ENCODE measurements around the gene FIBCD1.

The FIBCD1 gene

DNA sequence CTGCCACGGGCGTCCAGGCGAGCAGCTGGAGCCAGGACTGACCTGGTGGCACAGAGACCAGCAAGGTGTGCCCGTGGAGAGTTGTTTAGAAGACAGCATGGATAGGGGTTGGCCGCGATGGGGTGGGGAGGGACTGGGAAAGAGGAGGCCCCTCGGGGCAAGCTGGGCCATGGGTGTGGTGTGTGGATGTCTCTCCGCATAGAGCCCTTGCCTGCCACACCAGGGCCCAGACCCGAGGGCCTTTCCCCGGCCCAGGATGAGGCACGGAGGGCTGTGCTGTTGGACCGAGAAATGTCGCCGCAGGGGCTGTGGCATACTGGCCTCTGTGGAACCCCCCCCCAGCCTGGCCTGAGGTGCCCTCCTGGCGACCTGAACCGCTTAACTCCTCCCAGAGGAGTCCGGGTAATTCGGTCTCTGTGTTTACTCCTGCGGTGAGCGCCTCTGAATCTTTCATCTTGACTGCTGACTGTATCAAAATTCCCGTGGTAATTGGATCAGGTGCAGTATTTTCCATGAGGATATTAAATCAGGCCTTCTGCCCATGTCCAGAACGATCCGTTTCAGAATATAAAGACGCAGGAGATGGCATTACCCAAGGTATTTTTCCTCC is 47.4 kb upstream of the FIBCD1 start:
- H3K9ac ChIP-seq: no peak overlapping the region
- H2AFZ ChIP-seq: no peak overlapping the region
- no peaks in the 10 kb centered on the region for H3K79me2 ChIP-seq
- no peak overlapping the region for H3K27ac ChIP-seq
- H3K36me3 ChIP-seq (ENCODE audit: control insufficient read depth, insufficient read depth, low read length): no peaks in the 10 kb centered on the region
- no peaks in the 10 kb centered on the region for H3K9me3 ChIP-seq (ENCODE audit: control insufficient read depth, low read length)
- H3K4me1 ChIP-seq: no peaks in the 10 kb centered on the region
- no peaks in the 10 kb centered on the region for H3K27me3 ChIP-seq (ENCODE audit: control insufficient read depth, insufficient read depth, low read length)
- H3K4me3 ChIP-seq (ENCODE audit: low read depth, low read length): no peak overlapping the region
- no peak overlapping the region for H3K4me2 ChIP-seq (ENCODE audit: low read length)
- TF ChIP-seq, protein P1, sequence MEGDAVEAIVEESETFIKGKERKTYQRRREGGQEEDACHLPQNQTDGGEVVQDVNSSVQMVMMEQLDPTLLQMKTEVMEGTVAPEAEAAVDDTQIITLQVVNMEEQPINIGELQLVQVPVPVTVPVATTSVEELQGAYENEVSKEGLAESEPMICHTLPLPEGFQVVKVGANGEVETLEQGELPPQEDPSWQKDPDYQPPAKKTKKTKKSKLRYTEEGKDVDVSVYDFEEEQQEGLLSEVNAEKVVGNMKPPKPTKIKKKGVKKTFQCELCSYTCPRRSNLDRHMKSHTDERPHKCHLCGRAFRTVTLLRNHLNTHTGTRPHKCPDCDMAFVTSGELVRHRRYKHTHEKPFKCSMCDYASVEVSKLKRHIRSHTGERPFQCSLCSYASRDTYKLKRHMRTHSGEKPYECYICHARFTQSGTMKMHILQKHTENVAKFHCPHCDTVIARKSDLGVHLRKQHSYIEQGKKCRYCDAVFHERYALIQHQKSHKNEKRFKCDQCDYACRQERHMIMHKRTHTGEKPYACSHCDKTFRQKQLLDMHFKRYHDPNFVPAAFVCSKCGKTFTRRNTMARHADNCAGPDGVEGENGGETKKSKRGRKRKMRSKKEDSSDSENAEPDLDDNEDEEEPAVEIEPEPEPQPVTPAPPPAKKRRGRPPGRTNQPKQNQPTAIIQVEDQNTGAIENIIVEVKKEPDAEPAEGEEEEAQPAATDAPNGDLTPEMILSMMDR (IDR thresholded peaks at IDR 0.05): no peak

DNA sequence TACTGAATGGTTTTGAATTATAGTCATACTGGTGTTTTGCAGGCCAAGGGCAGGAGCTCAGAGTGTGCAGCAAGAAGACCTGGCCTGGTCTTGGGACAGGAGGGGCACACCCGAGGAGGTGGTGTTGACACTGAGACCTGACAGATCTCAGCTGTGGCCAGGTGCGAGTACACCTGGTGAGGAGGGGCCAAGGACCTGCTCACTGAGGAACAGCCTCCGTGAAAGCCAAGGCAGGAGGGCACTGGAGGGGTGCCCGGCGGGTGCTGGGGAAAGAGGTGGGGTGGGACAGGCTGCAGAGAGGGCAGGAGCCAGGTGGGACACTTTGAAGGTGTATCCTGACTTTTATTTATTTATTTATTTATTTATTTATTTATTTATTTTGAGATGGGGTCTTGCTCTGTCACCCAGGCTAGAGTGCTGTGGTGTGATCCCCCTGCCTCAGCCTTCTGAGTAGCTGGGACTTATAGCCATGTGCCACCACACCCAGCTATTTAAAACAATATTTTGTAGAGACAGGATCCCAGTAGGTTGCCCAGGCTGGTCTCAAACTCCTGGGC is 46.6 kb upstream of the FIBCD1 start:
- H3K4me1 ChIP-seq: no peaks in the 10 kb centered on the region
- H3K9me3 ChIP-seq (ENCODE audit: control insufficient read depth, low read length): no peaks in the 10 kb centered on the region
- no peak overlapping the region for H3K9ac ChIP-seq
- H3K4me2 ChIP-seq (ENCODE audit: low read length): no peak overlapping the region
- H3K36me3 ChIP-seq (ENCODE audit: control insufficient read depth, insufficient read depth, low read length): no peaks in the 10 kb centered on the region
- H3K27me3 ChIP-seq (ENCODE audit: control insufficient read depth, insufficient read depth, low read length): no peaks in the 10 kb centered on the region
- TF ChIP-seq, protein P1 (IDR thresholded peaks at IDR 0.05): no peak
- H3K27ac ChIP-seq: no peak overlapping the region
- no peak overlapping the region for H2AFZ ChIP-seq
- no peak overlapping the region for H3K4me3 ChIP-seq (ENCODE audit: low read depth, low read length)
- no peaks in the 10 kb centered on the region for H3K79me2 ChIP-seq

DNA sequence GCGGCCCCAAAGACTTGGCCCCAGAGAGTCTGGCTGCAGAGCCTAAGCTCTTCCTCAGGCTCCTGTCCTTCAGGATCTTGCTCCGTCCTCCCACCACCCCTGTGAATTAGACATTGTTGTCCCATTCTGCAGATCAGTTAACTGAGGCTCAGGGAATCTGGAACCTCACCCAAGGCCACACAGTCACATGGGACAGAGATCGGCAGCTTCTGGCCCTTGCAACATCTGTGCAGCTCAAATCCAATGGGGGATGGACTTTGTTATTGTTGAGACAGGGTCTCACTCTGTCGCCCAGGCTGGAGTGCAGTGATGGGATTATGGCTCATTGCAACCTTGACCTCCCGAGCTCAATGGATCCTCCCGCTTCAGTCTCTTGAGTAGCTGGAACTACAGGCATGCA is 46.0 kb upstream of the FIBCD1 start:
- H3K27me3 ChIP-seq (ENCODE audit: control insufficient read depth, insufficient read depth, low read length): no peaks in the 10 kb centered on the region
- no peaks in the 10 kb centered on the region for H3K79me2 ChIP-seq
- H2AFZ ChIP-seq: no peak overlapping the region

DNA sequence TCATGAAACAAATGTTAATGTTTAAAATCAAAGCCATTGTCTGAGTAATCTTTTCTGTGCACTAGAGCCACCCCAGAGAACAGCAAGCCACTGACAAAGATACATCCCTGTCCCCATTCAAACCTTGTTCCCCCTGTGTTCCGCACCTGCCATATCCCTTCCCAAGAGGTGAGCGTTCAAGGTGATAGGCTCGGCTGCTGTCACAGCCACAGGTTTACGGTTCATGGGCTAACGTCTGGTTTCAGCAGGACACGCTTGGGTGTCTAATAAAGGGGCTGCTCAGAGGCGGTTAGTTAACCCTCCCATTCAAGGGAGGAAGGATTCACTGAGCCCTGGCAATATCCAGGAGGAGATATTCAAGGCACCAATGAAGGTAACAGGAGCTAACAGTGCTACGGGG is 45.5 kb upstream of the FIBCD1 start:
- no peaks in the 10 kb centered on the region for H3K36me3 ChIP-seq (ENCODE audit: control insufficient read depth, insufficient read depth, low read length)
- no peaks in the 10 kb centered on the region for H3K9me3 ChIP-seq (ENCODE audit: control insufficient read depth, low read length)
- TF ChIP-seq, protein P1 (IDR thresholded peaks at IDR 0.05): no peak
- no peaks in the 10 kb centered on the region for H3K79me2 ChIP-seq
- no peak overlapping the region for H3K4me2 ChIP-seq (ENCODE audit: low read length)
- no peaks in the 10 kb centered on the region for H3K4me1 ChIP-seq
- no peaks in the 10 kb centered on the region for H3K27me3 ChIP-seq (ENCODE audit: control insufficient read depth, insufficient read depth, low read length)
- no peak overlapping the region for H3K27ac ChIP-seq
- no peak overlapping the region for H3K9ac ChIP-seq
- H3K4me3 ChIP-seq (ENCODE audit: low read depth, low read length): no peak overlapping the region
- H2AFZ ChIP-seq: no peak overlapping the region

More for the DNA sequence above, 46.0 kb upstream of the FIBCD1 start:
- H3K4me1 ChIP-seq: no peaks in the 10 kb centered on the region
- no peak overlapping the region for H3K4me2 ChIP-seq (ENCODE audit: low read length)
- no peaks in the 10 kb centered on the region for H3K9me3 ChIP-seq (ENCODE audit: control insufficient read depth, low read length)
- no peak overlapping the region for H3K27ac ChIP-seq
- no peak overlapping the region for H3K4me3 ChIP-seq (ENCODE audit: low read depth, low read length)
- TF ChIP-seq, protein P1 (IDR thresholded peaks at IDR 0.05): no peak
- no peak overlapping the region for H3K9ac ChIP-seq
- no peaks in the 10 kb centered on the region for H3K36me3 ChIP-seq (ENCODE audit: control insufficient read depth, insufficient read depth, low read length)

DNA sequence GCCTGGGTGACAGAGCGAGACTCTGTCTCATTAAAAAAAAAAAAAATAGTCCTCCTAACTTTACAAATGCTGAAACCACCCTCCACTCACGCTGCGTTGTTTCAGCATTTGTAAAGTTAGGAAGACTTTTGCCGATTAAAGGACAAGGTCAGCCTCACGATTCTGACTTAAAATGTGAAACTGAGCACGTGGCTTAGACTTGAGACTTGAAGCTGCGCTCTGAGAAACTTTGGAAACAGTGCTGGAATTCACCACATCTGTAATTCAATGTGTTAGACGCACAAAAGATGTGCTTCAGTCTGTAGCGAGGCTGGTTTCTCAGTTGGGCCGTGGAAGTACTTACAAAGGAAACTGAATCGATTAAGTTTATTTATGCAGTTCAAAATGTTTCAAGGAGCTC is 44.9 kb upstream of the FIBCD1 start:
- Histone ChIP-seq H3K27me3 (ENCODE audit: control insufficient read depth, insufficient read depth, low read length) (no peaks in the 10 kb centered on the region), H3K79me2 (no peaks in the 10 kb centered on the region), H3K27ac (no peak overlapping the region), H3K4me3 (ENCODE audit: low read depth, low read length) (no peak overlapping the region), H2AFZ (no peak overlapping the region), H3K9me3 (ENCODE audit: control insufficient read depth, low read length) (no peaks in the 10 kb centered on the region), H3K36me3 (ENCODE audit: control insufficient read depth, insufficient read depth, low read length) (no peaks in the 10 kb centered on the region), H3K4me2 (ENCODE audit: low read length) (no peak overlapping the region), H3K4me1 (no peaks in the 10 kb centered on the region), H3K9ac (no peak overlapping the region)
- TF ChIP-seq, protein P1 (IDR thresholded peaks at IDR 0.05): no peak
